ENCODE results near the gene MYH2.
"Not testable (repeated sequence)": the region's sequence is repeated elsewhere in the genome, so short reads cannot be mapped to it uniquely, and the experiment has no call there.

Gene MYH2

DNA sequence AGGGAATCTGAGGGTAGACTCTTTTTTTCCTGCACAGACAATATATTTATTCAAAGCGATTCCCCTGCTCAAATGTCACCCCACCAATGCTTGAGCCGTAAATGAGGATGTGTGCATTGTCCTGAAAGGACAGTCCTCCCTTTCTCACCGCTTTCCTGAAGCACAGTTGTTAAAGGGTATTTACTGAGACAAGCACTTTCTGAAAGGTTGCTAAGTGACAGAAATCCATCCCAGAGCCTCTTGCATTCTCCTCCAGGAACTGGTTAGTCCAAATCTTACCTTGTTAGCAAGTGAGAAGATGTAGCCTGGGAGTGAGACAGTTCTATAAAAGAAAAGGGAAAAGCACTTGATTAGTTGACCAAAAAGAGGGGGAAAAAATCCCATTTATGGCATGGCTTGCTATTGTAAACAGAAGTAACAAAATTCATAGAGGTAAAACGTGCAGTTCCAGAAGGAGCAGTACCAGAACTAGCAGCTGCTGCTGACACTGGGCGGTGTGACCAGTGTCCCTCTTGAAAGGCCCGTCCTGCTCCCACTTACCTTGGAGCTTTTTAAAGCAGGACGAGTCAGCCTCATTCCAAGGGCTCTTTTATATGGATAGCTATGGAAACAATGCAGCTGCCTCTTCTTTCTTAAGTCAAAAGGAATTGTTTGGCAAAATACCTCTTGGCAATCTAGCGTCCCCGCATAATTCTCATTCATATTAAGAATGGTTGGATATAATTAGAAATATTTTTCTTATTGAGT, at the start of gene MYH2:
MYH2 (minus strand) TSS at position 563 of the 747 bp plus-strand sequence. CDS start 1,738 bp downstream, outside the sequence.
- no peak for DNase-seq (ENCODE audit: low read depth)

DNA sequence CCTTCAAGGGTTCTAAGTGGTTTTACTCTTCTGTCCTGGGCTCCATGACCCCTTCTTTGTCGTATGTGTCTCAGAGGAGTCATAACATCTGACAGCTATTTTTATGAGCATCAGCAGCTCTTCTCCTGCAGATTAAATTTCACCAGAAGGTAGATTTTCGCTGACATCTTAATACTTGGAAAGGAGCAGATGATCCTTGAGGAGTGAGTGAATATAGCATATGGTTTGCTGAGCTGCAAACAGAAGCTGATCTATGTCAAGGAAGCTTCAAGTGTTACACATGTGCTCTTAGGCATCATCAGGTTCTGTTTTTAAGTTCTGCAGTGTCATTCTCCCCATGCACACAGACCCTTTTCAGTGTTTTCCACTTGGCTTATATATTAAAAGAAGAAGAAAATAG, 49.2 kb upstream of the MYH2 start:
- no peak for DNase-seq (ENCODE audit: low read depth)

DNA sequence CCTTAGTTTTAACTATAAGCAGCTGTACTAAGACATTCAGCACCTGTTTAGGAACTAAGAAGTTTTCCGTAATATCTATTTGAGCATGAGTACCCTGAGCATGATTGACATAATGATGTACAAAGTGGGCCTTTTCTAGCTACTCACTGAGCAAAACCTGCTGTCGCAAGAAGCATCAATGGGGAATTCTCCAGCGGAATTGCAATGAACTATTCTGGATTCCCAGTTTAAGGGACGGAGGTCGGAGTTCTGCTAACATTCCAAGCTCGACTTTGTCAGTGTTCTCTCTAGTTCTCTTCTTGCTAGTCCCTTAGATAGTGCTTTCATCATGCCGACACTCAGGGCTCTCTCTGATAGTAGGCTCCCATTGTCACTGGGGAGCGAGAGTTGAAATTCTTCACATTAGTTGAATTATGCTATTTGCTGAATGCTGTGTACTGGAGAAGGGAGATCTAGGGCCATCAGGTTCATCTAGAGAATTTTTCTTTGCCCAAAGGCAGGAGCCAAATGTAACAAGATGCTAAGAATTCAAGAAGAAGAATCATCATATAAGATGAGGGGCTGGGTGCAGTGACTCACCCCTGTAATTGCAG, 40.2 kb upstream of the MYH2 start:
- no peak for DNase-seq (ENCODE audit: low read depth)

DNA sequence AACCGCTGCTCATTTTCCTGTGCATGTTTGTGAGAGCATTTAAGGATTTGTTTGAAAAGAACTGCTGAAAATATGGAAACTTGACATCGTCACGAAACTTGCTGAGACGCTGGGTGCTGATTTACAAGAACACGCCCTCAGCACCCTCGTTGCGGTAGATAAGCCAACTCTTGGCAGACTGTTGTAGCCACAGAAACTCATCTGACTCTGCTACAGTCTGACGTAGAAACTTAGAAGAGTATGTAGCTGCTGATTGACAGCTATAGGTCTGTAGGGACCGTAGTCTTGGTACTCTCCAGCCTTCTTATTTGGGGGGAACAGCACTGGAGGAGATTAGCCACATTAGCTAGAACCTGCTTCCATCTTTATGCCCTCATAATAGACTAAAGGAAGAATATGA, 36.1 kb upstream of the MYH2 start:
- no peak for DNase-seq (ENCODE audit: low read depth)

DNA sequence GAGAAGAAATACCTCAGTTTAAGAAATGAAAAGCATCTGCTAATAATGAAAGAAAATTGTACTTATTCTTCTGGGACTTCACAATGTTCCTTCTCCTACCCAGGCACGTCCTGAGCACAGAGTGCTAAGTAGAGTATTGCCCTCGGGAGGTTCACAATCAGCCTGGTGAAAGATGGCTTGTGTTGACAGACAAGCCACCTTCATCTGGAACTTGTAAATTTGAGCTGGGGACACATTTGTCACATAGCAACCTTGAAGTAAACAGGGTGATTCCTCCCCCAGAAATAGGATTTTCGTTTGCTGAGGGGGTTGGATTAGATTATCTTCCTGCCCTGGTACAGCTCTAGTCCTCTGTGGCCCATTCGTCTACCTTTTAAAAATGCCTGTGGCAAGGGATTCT, 34.4 kb upstream of the MYH2 start:
- no peak for DNase-seq (ENCODE audit: low read depth)

DNA sequence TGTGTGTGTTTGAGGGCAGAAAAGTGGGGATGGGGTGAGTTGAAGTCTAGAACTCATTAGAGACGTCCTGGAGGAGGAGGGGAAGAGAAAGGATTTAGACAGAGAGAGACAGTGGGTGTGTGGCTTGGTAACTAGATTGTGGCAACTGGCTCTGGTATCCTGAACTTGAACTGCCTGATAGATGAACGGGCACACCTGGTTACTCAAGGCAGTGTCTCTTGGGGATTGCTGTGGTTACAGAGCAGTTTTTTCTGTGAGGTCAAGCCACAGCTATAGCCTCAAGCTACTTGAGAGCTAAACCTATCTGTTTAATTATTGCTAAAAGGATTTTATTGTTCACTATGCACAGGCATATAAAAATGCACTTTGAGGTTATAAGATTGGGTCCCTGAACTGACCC, 29.8 kb upstream of the MYH2 start:
- no peak for DNase-seq (ENCODE audit: low read depth)

DNA sequence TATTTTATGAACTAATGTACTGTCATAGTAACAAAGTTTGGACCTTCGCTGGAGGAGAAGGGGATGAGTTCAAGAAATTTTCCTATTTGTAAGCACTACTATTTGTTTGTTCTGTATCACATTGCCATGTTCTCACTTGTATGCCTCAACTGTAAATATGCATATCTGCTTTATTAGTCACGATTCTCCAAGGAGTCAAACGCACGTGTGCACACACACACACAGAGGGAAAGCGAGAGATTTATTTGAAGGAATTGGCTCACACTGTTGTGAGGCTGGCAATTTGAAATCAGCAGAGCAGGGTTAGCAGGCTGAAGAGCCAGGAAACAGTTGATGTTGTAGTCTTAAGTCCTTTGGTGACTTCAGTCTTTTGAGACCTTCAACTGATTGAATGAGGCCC, 24.9 kb upstream of the MYH2 start:
- DNase-seq (ENCODE audit: low read depth): no peak

DNA sequence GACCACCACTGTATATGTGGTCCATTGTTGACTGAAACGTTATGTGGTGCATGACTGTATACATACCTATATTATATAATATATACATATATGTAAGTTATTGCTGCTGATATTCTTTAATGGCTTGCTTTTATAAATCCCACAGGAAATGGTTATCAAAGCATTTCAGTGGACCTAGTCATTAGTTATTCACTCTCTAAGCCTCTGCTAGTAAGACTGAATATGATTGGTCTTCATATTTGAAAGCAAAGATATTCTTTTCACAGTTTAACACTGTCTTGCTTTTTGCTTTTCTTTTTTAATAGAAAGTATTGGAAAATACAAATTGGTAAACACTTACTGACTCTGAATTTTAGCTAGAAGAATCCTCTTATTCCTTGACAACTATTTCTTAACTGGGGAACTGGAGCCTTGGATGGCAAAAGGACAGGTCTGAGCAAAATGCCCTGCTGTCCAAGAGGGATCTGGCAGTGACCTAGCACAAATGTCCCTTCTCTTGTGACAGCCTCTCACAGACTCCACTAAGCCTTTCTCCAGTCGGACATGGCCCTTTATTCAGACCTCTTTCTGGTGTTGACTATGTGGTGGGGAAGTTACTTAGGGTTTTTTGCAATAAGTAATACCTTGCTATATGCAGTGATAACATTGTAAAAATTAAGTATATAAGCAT, 14.7 kb upstream of the MYH2 start:
- no peak for DNase-seq (ENCODE audit: low read depth)

DNA sequence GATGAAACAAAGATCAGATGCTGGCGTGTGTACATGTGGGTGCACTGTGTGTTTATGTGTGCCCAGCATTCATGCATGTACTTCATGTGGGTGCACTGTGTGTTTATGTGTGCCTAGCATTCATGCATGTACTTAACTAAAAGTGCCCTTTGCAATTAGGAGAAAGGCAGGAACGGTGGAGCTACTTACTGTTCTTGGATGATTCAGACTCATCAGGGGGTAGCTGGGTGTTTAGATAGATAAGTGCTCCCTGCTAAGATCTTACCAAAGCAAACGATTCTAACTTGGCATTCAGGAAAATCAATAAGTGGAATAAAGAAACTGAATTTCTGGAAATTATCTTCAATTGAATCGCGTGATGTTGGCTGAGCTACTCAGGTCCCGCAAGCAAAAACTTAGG, 8.6 kb upstream of the MYH2 start:
- no peak for DNase-seq (ENCODE audit: low read depth)

DNA sequence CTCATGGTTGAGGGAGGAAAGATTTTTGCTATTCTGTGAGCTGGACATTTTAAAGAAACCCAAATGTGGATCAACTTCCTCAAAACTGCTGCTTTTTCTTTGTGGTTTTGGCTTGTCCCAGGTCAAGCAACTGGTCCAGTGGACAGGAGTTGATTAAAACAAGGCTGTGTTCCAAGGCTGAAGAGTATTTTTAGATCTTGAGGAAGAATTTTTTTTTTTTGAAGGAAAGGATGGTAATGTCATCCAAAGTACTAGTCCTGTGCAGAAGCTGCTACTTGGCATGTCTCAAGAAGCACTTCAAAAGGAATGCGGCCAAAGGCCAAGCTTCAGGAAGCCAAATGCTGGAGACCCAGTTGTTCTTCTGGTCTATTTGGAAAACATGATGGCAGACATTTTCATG, 8.0 kb upstream of the MYH2 start:
- no peak for DNase-seq (ENCODE audit: low read depth)

DNA sequence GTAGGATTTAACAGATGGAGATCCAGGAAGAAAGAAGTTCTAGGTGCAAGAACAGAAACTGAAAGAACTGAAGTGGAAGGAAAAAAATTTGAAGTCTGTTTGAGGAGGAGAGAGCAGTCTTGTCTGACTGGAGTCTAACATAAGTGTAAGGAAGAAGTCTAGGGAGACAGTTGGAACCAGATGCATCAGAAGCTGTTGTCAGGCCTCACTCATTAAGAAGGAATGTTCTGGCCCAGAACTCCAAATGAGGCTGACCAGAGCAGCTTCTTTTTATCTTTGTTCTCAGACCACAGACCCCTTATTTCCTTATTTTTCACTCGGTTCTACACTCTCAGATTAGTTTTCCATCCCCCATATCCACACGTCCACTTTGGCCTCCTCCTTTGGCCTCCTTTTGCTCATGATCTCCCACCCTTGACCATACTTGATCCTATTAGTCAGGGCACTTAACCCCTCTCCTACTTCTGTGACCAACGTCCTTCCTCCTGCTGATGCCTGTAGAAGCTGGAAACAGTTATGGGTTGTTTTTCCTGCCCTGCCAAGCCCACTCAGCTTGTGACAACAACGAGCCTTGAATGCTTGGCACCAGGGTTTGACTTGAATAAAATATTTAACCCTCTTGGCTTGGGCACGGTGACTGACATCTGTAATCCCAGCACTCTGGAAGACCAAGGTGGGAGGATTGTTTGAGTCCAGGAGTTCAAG, 7.0 kb upstream of the MYH2 start:
- DNase-seq (ENCODE audit: low read depth): no peak

DNA sequence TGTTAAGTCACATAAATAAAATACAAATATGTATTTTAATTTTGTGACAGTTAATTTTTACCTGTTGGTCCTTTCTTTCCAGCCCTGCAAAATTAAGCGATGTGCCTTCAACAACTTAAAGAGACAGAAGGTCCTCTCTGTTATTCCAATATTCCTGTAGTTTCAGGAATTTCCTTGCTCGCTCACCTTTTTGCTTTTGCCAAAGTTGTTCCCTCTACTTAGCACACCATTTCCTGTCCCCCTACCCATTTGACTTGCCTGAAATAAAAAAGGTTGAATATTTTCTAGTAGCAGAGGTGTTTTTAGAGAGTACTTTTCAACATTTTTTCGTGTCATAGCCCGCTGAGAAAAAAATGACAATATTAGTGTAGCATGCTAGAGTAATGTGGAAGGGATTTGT, 556 bp upstream of the MYH2 start:
- DNase-seq (ENCODE audit: low read depth): no peak

DNA sequence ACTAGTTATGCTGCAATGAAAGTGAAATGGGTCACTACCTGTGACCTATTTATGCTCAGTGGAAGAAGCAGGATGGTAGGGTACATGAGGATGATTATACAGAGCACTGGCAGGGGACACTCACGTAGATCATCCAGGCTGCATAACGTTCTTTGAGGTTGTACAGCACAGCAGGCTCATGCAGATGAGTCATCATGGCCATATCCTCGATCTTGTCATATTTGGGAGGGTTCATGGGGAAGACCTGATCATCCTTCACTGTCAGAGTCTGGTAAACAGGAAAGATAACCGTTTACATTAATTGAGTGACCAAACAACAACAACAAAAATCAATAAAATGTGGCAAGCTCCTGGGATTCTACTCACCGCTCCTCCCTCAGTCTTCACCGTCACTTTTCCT, 2.1 kb downstream of the MYH2 start:
- DNase-seq (ENCODE audit: low read depth): no peak

DNA sequence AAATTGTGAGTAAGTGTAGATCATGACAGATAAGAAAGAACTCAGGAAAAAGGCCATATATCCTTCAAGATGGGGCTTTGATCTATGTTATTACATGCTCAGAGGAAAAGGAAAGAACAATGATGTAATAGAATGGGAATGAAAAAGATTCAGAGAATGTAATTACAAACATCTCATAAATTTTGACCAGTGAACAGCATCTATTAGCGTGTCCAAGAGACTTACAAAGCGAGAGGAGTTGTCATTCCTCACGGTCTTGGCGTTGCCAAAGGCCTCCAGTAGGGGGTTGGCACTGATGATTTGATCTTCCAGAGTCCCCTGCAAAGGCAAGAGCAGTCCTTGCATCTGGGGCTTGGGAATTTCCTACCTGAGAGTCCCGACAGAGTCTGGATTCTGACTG, 6.0 kb downstream of the MYH2 start:
- not testable (repeated sequence) for DNase-seq (ENCODE audit: low read depth)

DNA sequence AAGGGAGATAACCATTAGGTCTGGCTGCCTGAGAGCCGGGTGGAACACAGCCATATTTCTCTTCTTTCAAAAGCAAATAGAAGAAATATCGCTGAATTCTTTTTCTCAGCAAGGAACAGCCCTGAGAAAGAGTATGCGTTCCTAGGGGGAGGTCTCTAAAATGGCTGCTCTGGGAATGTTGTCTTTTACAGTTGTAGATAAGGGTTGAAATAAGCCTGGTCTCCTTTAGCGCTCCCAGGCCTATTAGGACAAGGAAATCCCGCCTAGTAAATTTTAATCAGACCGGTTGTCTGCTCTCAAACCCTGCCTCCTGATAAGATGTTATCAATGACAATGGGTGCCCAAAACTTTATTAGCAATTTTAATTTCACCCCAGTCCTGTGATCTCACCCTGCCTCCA, 8.3 kb downstream of the MYH2 start:
- not testable (repeated sequence) for DNase-seq (ENCODE audit: low read depth)

DNA sequence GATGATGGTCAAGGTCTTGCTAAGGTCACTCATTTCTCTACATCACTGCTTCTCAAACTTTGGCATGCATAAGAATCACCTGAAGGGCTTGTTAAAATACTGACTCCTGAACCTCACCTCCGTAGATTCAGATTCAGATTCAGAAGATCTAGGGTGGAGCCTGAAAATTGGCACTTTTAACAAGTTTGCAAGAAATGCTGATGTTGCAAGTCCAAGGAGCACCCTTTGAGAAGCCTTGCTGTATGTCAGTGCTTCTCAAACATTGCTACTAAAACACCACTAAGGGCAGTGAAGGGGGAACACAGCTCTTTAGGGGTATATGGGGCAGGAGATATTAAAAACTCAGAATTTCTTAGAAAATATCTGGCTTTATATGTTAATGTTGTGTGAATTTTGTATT, 17.4 kb downstream of the MYH2 start:
- no peak for DNase-seq (ENCODE audit: low read depth)

DNA sequence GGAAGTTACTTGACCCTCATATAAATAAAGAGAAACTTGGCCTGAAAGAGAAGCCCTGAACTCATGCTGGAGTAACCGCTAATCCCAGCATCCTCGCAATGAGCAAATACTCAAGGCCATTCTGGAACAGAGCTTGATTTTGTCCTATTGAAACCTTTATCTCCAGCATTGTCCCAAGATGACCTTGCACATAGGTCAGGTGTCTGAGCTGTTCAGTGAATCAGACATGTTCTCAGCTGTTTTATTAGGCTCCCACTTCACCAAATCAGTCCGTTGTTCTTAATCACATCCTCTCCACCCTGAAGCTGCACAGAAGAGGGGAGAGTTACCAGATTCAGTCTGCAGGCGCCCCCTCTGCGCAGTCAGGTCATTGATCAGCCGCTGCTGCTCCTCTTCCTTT, 22.0 kb downstream of the MYH2 start:
- no peak for DNase-seq (ENCODE audit: low read depth)

DNA sequence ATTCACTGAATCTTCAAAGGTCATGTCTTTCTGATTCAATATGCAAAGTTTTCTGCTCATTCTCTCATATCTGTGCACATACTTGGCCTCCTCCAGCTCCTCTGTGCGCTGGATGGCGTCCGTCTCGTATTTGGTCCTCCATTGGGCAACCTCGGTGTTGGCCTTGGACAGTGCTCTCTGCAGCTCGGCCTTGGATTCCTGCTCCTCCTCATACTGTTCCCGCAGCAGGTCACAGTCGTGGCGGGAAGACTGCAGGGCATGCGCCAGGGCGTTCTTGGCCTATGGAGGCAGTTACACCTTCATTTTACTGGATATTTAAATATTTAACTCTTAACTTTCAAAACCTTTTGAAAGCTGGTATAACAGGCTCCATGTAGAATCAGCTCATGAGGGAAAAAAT, 22.9 kb downstream of the MYH2 start:
- DNase-seq (ENCODE audit: low read depth): no peak

DNA sequence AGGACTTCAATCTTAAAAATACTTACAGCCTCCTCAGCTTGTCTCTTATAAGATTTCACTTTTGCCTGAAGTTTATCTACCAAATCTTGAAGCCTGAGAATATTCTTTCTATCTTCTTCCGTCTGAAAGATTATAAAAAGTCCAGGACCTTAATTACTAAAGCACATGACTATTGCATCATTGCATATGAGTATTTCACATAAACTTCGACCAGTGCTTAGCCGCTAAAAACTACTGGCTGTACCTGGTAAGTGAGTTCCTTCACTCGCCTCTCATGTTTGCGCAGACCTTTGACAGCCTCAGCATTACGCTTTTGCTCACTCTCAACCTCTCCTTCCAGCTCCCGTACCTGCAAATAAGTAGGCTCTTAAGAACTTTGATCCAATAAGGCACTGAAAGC, 26.4 kb downstream of the MYH2 start:
- DNase-seq (ENCODE audit: low read depth): no peak

DNA sequence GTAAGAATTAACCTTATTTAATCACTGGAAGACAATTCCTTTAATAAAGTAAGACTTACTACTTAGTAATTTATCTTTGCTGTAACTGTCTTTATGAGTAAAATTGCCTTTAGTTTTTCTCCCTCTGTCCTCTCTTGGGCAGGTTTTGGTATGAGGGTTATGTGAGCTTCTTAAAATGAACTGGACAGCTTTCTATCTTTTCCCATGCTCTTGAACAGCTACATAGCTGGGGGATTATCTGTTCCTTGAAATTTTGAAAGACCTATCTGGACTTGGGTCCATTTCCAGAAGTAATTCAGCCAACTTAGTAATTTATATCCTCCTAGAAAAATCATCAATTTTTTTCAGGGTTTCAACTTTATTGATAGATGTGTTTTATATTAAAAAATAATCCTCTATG, 27.5 kb downstream of the MYH2 start:
- no peak for DNase-seq (ENCODE audit: low read depth)

DNA sequence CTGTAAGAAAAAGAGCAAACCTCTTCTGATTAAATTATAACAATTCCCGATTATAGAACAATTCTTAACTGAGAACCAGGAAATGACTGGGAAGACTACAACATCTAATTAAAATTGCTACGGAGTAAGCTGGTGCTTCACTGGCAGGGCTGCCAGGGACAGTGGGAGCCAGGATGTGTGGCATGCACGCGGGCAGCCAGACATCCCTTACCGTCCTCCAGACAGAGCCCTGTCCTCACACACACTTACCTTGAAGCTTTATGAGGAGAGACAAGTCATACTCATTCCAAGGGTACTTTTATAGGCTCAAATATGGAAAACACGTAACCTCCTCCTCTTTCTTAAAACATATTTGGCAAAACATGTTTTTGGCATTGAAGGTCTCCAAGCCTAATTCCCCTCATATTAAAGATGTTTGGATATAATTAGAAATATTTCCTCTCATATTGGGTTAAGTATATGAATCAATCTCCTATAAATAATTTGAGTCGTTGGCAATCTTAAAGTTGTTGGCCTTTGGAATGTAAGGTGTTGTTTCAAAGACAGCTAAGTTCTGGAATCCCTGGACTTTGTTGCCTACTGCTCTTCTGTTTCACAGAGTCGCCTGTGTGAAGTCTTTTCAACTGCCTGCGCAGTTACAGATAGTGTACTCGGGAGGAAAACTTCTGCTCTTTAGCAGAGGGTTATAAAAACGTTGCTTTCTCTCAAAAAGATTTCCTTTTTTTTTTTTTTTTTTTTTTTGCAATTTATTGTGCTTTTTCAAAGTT, 31.0 kb downstream of the MYH2 start, which contains the start of gene MYH1:
MYH1 (minus strand) TSS at position 272 of the 767 bp plus-strand sequence. CDS start 1,900 bp downstream, outside the sequence.
- no peak for DNase-seq (ENCODE audit: low read depth)

DNA sequence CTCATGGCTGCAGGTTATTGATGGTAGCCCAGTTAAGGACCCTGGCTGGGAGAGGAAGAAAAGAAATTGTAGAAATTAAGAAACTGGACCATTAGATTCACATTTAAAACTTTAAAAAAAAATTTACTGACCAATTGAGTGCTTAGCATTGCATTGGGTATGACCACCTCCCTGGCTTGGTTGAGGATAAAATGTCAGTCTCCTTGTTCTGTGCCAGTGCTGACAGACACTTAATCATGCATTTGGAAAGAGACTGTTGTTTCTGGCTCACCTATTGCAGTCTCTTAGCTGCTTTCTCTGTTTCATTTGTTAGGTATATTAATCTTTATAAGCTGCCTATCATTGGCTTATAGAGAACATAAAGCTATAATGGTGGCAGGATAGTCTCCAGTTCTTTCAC, 32.8 kb downstream of the MYH2 start:
- DNase-seq (ENCODE audit: low read depth): no peak

Data from stimulated activated CD8-positive, alpha-beta memory T cell treated with anti-CD3 and anti-CD28 coated beads, Interleukin-7, amount 100 ng/mL, for 24 hours (primary cell).